GM23338 (cell line): ENCODE measurements around the gene MGLL. TPM values are rescaled to one million over a fixed set of nuclear protein-coding genes. Genes with fewer than 3 reads are reported as not detected.

ENCODE experiments used
- POLR2AphosphoS5 ChIP-seq: IDR thresholded peaks from 2 replicates; pipeline ENCODE4 v1.6.1; 2016; ENCODE audit warnings: antibody characterized with exemption, low read depth
- STAT1 ChIP-seq: IDR thresholded peaks from one replicate; pipeline ENCODE4 v1.6.1; 2016; ENCODE audit warnings: antibody characterized with exemption; ENCODE audit not compliant: unreplicated experiment
- polyA plus RNA-seq: library from polyadenylated mRNA; unstranded; fragments of >200 nt; fragmentation: Nextera tagmentation; extraction: Ambion mirVana; gene quantifications from 2 replicates; pipeline ENCODE4 v1.2.1, GENCODE V29; 2016
- total RNA-seq: library from RNA; depleted of rRNA; stranded (reverse); fragments of >200 nt; shearing (Covaris generic); gene quantifications from 2 replicates; pipeline ENCODE4 v1.2.3, GENCODE V29; 2014
- TF ChIP-seq, protein P1 (sequence below): fragments of 250-450 bp; sonication (Bioruptor Pico); IDR thresholded peaks from 2 replicates; pipeline ENCODE4 v1.5.0; 2020; ENCODE audit warnings: mild to moderate bottlenecking, moderate library complexity
- TF ChIP-seq, protein P2 (sequence below): IDR thresholded peaks from one replicate; pipeline ENCODE4 v1.6.1; 2018; ENCODE audit warnings: antibody characterized with exemption; ENCODE audit not compliant: unreplicated experiment
- TF ChIP-seq, protein P3 (sequence below): IDR thresholded peaks from 2 replicates; pipeline ENCODE4 v1.6.1; 2016; ENCODE audit warnings: antibody characterized with exemption

The MGLL gene
- total and polyA plus RNA-seq, 2 experiments from 2014 or later, result 0.71 to 0.83 TPM

DNA sequence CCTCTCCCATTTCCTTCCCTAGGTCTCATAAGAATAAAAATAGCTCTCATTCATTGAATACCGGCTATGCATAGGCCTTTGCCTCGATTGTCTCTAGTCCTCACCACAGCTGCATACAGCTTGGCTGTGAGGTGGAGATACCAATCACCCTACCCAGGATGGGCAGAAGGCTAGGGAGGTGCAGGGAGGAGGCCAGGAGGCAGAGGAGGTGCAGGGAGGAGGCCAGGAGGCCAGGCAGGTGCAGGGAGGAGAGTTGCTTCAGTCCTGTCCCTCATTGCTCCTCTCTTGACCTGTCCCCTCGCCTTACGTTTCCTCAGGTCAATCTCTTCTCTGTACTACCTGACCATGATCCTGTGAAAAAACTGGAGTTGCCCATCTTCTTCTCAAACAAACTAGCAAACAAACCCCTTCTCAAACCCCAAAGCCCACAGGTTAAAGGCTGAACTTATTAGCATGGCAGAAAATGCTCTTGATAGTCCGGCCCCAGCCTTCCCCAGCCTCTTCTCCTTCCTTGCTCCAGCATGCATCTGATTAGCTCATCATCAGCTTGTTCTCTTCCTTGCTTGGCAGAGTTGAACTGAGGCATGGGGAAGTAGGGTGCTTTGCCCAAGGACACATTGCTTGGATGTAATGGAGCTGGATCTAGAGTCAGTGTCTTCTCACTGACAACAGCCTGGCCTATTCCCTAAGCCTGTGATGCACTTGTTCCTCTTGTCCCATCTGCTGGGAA, 177.5 kb downstream of the MGLL start (continued):
- TF ChIP-seq, protein P1, sequence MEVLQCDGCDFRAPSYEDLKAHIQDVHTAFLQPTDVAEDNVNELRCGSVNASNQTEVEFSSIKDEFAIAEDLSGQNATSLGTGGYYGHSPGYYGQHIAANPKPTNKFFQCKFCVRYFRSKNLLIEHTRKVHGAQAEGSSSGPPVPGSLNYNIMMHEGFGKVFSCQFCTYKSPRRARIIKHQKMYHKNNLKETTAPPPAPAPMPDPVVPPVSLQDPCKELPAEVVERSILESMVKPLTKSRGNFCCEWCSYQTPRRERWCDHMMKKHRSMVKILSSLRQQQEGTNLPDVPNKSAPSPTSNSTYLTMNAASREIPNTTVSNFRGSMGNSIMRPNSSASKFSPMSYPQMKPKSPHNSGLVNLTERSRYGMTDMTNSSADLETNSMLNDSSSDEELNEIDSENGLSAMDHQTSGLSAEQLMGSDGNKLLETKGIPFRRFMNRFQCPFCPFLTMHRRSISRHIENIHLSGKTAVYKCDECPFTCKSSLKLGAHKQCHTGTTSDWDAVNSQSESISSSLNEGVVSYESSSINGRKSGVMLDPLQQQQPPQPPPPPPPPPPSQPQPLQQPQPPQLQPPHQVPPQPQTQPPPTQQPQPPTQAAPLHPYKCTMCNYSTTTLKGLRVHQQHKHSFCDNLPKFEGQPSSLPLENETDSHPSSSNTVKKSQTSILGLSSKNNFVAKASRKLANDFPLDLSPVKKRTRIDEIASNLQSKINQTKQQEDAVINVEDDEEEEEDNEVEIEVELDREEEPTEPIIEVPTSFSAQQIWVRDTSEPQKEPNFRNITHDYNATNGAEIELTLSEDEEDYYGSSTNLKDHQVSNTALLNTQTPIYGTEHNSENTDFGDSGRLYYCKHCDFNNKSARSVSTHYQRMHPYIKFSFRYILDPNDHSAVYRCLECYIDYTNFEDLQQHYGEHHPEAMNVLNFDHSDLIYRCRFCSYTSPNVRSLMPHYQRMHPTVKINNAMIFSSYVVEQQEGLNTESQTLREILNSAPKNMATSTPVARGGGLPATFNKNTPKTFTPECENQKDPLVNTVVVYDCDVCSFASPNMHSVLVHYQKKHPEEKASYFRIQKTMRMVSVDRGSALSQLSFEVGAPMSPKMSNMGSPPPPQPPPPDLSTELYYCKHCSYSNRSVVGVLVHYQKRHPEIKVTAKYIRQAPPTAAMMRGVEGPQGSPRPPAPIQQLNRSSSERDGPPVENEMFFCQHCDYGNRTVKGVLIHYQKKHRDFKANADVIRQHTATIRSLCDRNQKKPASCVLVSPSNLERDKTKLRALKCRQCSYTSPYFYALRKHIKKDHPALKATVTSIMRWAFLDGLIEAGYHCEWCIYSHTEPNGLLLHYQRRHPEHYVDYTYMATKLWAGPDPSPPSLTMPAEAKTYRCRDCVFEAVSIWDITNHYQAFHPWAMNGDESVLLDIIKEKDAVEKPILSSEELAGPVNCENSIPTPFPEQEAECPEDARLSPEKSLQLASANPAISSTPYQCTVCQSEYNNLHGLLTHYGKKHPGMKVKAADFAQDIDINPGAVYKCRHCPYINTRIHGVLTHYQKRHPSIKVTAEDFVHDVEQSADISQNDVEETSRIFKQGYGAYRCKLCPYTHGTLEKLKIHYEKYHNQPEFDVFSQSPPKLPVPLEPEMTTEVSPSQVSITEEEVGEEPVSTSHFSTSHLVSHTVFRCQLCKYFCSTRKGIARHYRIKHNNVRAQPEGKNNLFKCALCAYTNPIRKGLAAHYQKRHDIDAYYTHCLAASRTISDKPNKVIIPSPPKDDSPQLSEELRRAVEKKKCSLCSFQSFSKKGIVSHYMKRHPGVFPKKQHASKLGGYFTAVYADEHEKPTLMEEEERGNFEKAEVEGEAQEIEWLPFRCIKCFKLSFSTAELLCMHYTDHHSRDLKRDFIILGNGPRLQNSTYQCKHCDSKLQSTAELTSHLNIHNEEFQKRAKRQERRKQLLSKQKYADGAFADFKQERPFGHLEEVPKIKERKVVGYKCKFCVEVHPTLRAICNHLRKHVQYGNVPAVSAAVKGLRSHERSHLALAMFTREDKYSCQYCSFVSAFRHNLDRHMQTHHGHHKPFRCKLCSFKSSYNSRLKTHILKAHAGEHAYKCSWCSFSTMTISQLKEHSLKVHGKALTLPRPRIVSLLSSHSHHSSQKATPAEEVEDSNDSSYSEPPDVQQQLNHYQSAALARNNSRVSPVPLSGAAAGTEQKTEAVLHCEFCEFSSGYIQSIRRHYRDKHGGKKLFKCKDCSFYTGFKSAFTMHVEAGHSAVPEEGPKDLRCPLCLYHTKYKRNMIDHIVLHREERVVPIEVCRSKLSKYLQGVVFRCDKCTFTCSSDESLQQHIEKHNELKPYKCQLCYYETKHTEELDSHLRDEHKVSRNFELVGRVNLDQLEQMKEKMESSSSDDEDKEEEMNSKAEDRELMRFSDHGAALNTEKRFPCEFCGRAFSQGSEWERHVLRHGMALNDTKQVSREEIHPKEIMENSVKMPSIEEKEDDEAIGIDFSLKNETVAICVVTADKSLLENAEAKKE (CRISPR knock-in tag), result no peak
- TF ChIP-seq, protein P2, sequence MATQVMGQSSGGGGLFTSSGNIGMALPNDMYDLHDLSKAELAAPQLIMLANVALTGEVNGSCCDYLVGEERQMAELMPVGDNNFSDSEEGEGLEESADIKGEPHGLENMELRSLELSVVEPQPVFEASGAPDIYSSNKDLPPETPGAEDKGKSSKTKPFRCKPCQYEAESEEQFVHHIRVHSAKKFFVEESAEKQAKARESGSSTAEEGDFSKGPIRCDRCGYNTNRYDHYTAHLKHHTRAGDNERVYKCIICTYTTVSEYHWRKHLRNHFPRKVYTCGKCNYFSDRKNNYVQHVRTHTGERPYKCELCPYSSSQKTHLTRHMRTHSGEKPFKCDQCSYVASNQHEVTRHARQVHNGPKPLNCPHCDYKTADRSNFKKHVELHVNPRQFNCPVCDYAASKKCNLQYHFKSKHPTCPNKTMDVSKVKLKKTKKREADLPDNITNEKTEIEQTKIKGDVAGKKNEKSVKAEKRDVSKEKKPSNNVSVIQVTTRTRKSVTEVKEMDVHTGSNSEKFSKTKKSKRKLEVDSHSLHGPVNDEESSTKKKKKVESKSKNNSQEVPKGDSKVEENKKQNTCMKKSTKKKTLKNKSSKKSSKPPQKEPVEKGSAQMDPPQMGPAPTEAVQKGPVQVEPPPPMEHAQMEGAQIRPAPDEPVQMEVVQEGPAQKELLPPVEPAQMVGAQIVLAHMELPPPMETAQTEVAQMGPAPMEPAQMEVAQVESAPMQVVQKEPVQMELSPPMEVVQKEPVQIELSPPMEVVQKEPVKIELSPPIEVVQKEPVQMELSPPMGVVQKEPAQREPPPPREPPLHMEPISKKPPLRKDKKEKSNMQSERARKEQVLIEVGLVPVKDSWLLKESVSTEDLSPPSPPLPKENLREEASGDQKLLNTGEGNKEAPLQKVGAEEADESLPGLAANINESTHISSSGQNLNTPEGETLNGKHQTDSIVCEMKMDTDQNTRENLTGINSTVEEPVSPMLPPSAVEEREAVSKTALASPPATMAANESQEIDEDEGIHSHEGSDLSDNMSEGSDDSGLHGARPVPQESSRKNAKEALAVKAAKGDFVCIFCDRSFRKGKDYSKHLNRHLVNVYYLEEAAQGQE, result no peak
- no peak for TF ChIP-seq STAT1
- TF ChIP-seq, protein P3, sequence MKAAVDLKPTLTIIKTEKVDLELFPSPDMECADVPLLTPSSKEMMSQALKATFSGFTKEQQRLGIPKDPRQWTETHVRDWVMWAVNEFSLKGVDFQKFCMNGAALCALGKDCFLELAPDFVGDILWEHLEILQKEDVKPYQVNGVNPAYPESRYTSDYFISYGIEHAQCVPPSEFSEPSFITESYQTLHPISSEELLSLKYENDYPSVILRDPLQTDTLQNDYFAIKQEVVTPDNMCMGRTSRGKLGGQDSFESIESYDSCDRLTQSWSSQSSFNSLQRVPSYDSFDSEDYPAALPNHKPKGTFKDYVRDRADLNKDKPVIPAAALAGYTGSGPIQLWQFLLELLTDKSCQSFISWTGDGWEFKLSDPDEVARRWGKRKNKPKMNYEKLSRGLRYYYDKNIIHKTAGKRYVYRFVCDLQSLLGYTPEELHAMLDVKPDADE, result no peak
- TF ChIP-seq POLR2AphosphoS5, result no peak
